Stimulated activated CD8-positive, alpha-beta memory T cell treated with anti-CD3 and anti-CD28 coated beads, Interleukin-2, amount 100 ng/mL, for 1 hour (primary cell): ENCODE results near the gene PNMT.

Experiments
- DNase-seq, 2 donors: peaks; one replicate each; pipeline ENCODE4 v3.0.0-alpha.2; 2020; ENCODE audit warnings: low read depth in 2 of 2

PNMT gene

DNA sequence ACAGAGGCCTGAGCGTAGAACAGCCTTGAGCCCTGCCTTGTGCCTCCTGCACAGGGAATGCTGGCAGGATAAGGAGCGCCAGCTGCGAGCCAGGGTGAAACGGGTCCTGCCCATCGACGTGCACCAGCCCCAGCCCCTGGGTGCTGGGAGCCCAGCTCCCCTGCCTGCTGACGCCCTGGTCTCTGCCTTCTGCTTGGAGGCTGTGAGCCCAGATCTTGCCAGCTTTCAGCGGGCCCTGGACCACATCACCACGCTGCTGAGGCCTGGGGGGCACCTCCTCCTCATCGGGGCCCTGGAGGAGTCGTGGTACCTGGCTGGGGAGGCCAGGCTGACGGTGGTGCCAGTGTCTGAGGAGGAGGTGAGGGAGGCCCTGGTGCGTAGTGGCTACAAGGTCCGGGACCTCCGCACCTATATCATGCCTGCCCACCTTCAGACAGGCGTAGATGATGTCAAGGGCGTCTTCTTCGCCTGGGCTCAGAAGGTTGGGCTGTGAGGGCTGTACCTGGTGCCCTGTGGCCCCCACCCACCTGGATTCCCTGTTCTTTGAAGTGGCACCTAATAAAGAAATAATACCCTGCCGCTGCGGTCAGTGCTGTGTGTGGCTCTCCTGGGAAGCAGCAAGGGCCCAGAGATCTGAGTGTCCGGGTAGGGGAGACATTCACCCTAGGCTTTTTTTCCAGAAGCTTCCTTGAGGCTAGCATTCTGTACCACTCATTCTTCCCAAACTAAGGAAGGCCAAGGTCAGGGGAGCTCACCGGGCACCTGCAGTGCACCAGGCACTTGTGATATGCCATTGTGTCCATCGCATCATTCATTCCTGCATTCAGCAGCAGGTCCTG is 1.9 kb downstream of the PNMT start:
- no peak for DNase-seq

DNA sequence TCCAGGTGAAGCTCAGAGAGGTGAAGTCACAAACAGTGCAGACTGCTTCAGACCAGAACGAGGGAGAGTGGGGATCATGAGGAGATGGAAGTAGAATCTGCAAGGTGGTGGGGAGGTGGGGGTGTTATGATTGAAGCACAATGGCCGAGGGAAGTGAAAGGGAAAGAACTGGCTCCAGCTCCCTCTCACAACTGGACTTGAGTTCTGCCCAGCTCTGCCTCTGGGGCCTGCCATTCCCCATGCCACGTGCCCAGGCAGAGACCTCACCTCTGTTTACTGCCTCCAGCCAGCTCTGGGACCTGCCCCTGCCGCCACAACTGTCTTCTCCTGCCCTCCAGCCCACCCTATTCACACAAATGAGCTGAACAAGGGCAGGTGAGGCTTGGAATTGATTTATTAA is 2.5 kb downstream of the PNMT start:
- DNase-seq = no peak

DNA sequence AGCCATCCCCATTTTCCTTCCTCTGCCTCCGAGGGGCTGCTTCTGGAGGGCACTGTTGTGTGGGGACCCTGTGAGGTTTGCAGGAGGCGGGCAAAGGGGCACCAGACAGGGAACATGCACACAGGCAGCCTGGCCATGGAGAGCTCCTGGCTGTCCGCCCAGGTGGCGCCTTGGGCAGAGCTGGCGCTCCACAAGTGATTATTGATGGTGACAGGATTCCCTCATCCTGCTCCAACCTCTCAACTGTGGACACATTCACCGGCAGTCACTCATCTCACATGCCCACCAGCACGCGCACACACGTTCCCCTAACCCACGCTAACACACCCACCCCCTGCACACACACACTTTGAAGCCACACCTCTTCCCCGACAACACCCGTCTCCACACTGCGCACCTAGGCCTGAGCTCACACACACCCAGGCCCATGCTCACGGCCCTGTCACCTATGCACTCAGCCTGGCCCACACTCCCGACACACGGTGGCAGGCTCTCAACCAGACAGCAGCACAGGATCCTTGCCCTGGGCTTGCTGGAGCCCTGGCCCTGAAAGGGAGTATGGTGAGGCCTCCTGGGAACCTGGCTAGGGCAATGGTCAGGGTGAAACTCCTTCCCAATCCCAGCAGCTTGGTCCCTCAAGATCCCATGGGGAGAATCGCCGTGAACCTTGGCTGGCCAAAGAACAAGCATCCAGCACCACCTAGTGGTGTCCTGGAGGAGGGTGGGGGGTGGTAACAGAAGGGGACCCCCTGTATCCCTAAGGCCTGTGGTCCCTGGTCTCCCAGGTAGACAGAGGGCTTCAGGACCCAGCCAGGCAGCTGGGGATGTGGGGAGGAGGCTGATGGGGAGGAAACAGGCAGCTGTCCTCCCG is 3.6 kb downstream of the PNMT start:
- no peak for DNase-seq

DNA sequence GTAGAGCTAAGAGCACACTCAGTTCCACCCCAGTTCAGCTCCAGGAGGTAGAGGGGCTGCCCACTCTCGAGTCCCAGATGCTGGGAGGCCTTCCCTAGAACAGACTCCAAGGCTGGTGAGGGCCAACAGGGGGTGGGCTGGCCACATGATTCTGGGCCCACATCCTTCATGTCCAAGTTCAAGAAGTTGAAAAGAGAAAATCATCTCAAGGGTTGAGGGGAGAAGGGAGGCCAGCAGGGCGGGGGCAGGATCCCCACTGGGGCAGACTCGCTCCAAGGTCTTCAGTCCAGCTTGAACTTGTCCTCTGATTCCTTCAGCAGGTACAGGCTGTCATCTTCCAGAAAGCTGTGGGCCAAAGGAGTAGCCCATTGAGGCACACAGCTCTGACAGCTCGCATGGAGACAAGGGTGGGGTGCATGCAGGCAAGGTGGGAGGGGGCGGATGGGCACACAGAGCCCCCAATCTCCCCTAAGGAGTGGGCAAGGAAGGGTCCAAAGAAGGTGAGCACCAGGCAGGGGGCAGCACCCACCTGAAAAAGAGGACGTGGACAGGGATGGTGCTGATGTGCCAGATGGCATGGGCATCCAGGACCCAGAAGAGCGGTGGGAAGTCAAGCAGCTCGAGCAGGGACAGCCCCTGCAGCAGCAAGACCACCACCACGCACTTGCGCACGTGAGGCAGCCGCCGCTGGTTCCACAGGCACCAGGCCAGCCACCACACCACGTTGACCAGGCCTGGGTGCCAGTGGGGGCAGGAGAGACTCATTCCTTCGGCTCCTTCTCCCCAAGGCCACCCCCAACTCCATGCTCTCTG is 4.5 kb downstream of the PNMT start:
- no peak for DNase-seq

DNA sequence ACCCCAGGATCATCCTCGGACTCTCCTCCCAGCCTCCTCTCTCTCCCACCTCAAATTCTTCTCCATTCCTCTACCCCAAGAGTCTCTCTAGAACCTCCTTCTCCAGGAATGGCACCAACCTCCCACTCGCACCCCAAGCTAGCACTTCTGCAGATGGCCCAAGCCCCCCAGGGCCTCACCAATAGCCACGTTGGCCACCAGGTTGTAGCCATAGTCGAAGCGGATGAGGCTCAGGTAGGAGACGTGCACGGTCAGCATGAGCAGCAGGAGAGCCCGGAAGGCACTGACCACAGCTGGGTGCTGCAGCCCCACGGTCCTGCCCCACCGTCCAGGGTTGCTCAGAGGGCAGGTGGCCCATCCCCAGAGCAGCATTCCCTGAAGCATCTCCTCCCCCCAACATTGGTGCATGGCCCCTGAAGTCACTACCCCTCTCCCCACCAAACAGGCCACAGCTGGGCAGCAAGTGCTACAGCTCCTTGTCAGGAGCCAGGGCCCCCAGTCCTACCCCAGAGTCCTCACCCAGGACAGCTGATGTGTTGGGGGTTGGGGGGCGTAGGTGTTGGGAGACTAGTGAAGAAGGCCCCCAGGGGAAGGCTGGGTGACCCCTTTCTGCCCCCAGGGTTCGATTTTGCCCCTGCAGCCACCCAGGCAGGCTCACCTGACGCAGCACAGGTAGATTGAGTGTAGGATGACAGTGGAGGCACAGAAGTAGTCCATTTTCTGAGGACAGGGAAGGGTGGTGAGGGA is 5.3 kb downstream of the PNMT start:
- no peak for DNase-seq

DNA sequence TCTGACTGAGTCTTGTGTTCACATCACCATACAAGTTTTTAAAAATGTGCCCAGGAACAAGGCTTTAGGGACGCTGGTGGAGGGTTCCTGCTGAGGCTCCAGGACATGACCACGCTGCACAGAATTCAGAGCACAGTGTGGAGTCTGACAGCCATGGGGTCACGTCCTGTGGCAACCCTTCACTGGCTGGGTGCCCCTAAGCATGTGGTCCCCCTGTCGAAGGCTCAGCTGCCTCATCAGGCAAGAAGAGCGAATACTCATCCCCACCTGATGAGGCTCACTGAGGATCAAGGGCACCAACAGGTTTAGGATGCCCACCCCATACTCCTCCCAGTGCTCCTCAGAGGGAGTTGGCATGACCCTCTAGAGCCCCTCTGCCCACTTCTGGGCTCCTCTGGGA is 5.9 kb downstream of the PNMT start:
- no peak for DNase-seq

DNA sequence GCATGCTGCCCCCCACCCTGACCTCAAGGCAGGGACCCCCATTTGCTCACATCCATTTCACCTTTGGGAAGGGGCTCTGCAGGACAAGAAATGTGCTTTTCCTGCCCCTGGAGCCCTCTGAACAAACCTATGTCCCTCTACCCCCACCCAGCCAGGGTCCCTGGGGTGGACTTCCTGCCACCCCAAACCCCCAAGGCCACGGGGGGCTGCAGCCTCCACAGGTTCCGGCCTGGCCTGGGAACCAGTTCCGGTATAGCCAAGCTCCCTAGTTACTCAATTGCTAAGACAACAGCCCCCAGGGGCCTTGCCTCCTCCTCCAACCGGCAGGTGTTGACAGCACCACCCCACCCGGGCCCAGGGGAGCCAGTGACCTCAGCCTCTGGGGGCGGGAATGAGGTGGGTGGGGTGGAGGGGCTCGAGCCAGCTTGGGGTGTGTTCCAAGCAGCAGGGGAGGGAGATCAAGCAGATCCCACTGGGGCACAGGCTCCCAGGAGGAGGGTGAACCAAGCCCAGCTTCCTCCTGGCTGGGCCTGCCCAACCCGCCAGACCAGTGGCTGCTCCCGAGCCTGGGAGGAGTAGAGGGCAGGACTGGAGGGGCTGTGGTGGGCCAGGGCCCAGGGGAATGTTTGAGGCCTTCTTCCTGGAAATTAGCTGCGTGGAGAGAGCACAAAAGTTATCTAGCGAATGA is 6.6 kb downstream of the PNMT start:
- DNase-seq = no peak

DNA sequence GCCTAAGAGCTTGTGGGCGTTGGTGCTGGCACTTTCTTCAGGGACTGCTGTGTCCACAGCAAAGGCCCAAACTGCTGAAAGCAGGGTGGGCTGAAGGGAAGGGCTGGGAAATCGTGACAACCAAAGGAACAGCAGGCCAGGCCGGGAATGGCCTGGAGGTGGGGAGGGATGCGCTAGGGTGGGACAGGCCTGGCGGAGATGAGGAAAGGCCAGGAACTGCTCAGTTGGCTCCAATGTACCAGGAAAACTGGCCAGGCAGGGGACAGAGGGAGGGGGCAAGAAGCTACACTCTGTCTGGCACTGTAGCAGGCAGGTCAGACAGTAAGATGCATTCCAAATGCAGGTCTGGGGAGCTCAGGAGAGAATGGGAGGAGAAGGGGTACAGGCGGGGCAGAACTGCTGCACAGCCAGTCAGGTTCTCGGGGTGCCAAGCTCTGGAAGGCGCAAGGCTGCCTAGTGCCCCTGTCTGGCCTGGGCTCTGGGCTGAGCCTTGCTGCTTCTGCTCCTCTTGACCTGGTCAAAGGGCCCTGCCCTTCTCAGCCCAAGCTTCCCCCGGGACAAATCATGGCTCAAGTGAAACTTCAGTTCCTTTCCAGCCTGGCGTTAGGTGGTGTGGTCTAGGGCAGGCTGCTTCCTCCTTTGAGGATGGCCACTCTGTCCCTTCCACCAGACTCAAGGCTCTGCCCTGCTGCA is 7.3 kb downstream of the PNMT start:
- no peak for DNase-seq

DNA sequence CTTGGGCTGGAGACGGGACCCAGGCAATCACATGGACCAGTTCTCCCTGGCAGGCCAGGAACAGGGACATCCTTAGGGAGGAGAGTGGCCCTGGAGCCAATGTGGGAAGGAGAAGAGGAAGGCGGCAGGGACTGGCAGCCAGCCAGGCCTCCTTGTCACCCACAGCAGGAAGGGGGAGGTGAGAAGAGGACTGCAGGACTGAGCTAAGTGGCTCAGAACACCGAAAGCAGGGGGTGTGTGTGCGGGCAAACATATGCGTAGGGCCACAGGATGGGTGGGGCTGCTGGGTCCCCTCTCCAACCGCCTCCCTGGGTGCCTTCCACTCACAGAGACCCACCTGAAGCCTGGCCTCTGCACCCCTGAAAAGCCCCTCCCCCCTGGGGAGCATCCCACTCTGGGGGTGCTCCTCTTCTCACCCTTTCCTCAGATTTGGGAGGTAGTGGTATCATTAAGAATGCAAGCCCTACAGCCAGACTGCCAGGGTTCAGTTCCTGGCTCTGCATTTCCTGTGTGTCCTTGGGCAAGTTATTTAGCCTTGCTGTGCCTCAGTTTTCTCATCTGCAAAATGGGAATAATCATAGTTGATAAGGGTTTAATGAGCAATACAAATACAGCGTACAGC is 8.1 kb downstream of the PNMT start:
- peak in 1 of 2 donors; percentile 15 for DNase-seq

DNA sequence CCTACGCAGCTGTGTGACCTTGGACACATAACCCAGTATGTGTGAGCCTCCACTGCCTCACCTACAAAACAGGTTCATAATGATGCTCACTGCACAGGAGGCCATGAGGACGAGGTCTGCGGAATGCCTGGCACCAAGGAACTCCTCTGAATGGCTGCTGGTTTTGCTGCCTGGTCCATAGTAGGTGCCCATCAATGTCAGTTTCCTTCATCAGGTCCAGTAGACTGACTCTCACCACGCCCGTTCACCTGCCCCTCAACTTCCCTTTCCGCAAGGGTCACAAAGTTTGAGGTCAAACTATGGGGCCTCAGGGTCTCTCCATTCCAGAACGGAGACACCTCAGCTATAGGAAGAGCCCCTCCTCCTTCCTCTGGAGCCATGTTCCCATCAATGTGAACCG is 8.8 kb downstream of the PNMT start:
- no peak for DNase-seq

DNA sequence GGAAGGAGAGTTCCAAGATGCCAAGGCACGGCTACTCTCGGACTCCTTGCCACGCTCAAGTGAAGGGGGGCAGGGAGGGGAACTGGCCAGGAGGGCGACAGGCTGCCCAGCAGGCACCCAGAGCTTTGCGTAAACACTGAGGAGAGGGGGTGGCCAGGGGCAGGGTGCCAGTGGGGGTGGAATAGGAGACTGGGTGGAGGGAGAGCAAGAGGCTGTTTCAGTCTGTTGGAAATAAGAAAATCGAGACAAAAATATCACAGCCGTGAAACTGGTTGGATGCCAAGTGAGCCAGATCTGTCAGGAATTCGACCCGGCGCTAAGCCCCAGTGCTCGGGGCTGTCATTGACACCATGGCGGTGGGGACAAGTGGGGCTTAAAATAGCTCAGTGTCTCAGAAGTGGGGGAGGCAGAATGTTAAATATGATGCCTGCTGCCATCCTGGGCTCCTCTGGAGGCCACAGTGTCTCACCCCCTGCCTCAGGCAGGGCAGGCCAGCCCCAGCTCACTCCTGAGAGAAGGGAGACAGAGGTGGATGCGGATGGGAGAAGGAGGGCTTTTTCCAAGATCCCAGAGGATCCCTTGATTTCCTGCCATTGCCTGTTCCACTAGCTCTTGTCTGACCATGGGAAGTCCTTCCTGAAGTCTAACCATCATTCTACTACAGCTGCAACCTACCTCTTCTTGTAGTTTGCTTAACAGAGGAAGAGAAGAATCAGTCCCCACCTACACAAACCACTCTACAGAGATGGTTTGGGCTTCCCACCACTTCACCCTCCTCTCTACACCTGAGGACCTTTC is 9.5 kb downstream of the PNMT start:
- no peak for DNase-seq

DNA sequence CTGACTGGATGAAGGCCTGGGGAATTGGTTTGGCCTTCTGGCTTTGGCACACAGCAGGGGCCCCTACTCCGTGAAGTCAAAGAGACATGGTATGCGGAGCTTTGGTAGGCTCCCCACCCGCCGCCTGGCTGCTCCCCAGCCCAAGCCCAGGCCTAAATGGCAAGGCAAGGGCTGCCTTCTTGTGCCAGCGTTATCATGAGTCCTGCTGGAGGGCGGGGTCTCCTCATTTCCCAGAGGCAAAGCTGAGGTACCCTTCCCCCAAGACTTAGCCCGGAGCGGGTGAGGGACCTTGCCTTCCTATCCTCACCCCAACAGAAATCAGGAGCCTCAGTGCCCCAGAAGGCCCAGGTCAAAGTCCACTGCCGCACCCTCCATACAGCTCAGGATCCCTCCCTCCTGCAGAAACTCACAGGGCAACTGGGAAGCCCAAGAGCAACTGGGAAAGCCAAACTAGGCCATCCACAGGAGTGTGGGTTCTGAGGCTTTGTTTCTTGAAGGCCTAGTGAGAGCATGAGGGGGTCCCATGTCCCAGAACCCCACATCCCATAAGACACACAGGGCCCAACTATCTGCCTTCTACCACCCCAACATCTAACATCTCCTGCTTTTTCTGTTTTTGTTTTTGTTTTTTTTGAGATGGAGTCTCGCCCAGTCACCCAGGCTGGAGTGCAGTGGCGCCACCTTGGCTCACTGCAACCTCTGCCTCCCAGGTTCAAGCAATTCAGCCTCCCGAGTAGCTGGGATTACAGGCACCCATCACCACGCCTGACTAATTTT is 10.3 kb downstream of the PNMT start:
- no peak for DNase-seq

DNA sequence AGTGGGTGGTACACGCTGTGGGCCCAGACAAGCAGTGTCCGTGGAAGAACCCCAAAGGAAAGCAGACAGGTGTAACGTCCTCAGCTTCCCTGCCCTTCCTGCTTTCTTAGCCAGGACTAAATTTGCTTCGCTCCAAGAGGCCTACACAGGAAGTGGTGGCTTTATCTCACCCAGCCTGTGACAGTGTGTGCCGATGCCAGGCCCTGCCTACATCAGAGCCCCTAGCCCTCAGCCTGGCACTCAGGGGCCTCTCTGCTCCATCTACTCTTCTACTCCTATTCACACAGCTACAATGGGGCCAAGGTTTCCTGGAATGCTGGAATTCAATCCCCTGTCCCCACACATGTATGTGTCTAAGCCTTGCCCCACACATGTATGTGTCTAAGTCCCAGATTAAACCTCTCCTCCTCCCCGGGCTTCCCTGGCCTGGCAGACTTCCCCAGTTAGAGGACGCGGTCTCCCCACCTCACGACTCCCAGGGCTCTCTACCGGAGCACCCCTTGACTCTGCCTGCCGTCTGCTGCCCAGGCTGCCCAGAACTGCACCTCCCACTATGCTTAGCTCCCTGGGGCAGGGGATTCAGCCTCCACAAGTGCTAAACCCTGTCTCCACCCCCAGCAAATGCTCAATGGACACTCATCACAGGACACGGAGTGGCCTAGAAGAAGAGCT is 11.4 kb downstream of the PNMT start:
- no peak for DNase-seq

DNA sequence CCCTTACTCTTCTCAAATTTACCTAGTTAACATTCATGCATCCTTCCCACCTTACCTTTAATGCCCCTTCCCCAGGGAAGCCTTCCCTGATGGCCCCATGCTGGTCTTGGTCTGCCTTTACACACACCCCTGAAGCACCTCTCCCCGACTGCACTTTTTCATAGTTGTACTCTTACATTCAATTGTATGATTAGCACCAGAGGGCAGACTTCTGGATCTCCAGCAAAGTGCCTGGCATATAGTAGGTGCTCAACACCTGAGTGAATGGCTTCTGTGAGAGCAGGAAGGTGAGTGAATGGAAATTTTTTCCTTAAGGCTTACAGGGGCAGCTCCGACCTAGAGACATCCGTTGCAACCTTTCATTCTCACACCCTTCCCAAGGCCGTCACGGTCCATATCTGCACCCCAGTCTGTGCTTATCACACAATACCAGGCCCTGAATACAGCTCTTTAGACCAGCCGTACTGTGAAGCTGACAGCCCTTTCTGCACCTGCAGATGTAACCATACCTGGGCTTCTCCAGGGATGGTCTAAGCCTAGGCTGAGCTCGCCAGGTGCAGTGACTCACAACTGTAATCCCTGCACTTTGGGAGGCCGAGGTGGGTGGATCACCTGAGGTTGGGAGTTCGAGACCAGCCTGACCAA is 15.2 kb downstream of the PNMT start:
- DNase-seq = no peak

DNA sequence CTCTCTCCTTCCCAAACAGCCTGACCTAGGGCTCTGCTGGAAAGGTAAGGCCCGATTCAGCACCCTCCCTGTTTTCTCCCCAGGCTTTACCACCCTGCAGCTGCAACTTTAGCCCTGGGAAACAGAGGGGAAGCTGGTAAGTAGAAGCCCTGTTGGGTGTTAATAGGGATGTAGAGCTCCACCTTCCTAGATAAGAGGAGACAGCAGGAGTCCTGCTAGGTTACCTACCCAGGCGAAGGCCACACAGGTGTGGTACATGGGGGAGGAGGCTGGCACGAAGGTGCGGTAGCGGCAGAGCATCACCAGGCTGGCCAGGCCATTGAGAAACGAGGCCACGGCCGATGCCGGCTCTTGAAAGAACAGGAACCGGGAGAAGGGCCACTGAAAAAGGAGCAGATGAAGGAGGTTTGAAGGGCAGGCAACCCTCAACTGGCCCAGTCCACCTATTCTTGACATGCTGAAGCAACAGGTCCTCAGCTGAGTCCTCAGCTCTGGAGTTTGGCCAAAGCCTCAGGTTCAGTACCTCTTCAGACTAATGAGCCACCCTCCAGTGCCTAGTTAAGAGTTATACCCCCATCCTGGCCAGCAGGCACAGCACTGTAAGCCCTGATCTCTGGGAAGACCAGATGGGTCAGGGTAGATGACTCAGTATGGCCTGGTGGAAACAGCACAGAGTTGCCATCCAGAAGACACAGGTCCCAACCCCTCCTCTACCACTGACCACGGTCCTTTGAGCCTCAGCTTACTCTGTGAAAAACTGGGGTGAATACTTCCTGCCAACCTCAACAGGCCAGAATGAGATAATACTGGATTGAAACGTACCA is 16.3 kb downstream of the PNMT start:
- DNase-seq = no peak

DNA sequence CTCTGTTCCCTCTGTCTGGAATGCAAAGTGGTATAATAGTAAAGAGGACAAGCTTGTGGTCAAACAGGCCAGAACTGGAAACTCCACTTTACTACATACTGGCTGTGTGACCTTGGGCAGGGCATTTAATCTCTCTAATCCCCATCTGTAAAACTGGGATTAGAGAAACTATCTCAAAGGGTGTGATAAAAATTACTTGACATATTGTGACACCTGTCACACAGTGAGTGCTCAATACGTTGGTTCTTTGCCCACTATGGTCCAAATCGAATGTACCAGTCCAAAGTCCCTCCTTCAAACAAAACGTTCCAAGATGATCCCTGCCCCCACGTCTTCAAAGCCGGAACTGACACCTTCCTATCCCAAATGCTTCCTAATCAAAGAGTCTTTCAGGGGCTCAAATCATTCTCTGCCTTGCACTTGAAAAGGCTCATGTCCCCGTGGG is 18.9 kb downstream of the PNMT start:
- no peak for DNase-seq
